D721Med (cell line): ENCODE measurements around the gene IPO8.

ENCODE experiments used
- DNase-seq: peaks from one replicate; pipeline ENCODE4 v3.0.0; 2011; ENCODE audit warnings: low spot score; ENCODE audit not compliant: insufficient read length
- FAIRE-seq: peaks from 2 replicates; lab custom pipeline; 2011; peaks lifted over from hg19 to GRCh38; lab: Jason Lieb, UNC
- TF ChIP-seq, protein P1 (sequence below): IDR thresholded peaks from 2 replicates; pipeline ENCODE4 v1.5.1; 2012; ENCODE audit warnings: mild to moderate bottlenecking, control low read depth; ENCODE audit not compliant: insufficient read depth; ENCODE audit errors: missing control alignments

Gene IPO8

DNA sequence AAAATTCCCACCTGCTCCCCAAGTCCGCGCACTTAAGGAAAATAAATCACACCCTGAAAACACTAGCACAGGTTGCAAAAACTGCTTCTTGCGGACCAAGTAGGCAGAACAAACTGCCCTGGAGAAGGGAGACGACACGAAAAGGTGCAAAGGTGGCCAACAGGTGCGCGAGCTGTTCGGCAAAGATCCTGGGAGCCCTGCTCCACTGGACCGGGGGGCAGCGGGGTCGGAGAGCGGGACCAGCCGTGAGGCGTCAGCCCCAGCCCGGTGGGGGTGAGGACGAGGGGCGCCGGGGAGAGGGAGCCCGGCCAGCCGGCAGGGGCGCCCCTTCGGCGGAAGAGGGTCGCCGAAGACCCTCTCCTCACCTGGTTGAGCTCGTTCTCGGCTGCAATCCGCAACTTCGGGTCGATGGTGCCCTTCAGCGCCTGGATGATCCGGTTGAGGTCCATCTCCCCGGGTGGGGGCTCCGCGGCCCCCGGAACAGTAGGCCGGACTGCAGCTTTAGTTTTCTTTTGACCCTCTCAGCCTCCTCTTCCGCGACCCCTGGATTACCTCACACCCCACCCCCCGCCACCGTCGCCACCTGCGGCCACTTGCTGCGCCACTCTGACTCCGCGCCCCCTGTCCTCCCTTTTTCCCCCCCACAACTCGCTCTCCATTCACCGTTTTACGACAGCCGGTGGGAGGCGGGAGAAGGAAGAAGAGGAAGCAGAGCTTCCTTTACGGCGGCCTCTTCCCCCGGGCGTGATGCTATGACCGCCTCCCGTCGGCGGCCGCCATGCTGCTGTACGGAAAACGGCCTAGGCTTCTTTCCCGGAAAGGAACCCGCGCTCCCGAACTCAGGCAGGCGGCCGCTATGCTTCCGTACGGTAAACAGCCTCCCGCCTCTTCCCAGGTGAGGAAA, at the start of gene IPO8:
TSS of gene IPO8 (minus strand) at position 671 of the 904 bp plus-strand sequence. CDS start at position 449, 222 bp downstream.
- TF ChIP-seq, protein P1, sequence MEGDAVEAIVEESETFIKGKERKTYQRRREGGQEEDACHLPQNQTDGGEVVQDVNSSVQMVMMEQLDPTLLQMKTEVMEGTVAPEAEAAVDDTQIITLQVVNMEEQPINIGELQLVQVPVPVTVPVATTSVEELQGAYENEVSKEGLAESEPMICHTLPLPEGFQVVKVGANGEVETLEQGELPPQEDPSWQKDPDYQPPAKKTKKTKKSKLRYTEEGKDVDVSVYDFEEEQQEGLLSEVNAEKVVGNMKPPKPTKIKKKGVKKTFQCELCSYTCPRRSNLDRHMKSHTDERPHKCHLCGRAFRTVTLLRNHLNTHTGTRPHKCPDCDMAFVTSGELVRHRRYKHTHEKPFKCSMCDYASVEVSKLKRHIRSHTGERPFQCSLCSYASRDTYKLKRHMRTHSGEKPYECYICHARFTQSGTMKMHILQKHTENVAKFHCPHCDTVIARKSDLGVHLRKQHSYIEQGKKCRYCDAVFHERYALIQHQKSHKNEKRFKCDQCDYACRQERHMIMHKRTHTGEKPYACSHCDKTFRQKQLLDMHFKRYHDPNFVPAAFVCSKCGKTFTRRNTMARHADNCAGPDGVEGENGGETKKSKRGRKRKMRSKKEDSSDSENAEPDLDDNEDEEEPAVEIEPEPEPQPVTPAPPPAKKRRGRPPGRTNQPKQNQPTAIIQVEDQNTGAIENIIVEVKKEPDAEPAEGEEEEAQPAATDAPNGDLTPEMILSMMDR, result peak; percentile 0
- FAIRE-seq (no peak), DNase-seq (peak; percentile 80)

DNA sequence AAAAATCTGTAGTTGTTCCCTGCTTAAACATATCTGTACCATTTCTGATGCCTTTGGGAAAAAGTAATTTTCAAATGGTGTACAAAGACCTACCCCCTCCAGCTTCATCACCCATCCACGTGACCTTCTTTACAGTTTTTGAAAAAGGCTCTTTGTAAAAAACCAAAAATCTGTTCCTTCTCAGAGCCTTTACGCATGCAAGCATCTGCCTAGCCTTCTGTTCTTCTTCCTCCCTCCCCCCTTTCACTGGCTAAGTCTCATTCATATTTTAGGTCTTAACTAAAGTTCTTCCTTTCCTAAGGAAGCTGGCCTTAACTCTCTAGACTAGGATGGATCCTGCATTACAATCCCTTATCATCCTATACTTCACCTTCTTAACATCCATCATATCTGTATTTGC, 48.7 kb upstream of the IPO8 start:
- FAIRE-seq, result no peak
- DNase-seq, result no peak
- TF ChIP-seq, protein P1, result no peak

DNA sequence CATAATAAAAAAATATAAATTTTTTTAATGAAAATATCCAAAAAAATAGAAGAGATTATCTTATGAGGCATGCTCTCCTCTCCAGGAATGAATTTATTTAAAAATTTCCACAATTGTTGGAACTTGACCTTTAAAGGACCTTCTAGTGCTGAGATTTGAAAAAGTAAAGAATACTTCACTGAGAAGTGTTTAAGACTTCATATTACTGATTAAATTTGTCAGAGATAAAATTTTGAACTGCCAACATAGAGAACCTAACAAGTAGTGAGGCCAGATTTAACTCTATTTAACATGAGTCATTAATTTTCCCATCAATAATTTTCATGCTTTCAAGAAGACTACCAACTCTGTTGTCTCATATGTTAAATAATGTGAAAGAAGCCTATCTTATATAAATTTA, 44.6 kb upstream of the IPO8 start:
- DNase-seq, result no peak
- TF ChIP-seq, protein P1, result no peak
- FAIRE-seq, result no peak

DNA sequence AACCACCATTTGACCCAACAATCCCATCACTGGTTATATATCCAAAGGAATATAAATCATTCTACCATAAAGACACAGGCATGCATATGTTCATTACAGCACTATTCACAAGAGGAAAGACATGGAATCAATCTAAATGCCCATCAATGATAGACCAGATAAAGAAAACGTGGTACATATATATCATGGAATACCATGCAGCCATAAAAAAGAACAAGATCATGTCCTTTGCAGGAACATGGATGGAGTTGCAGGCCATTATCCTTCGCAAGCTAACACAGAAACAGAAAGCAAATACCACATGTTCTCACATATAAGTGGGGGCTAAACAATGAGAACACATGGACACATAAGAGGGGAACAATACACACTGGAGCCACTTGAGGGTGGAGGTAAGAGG, 43.4 kb upstream of the IPO8 start:
- FAIRE-seq (no peak), DNase-seq (no peak)
- TF ChIP-seq, protein P1, result no peak

DNA sequence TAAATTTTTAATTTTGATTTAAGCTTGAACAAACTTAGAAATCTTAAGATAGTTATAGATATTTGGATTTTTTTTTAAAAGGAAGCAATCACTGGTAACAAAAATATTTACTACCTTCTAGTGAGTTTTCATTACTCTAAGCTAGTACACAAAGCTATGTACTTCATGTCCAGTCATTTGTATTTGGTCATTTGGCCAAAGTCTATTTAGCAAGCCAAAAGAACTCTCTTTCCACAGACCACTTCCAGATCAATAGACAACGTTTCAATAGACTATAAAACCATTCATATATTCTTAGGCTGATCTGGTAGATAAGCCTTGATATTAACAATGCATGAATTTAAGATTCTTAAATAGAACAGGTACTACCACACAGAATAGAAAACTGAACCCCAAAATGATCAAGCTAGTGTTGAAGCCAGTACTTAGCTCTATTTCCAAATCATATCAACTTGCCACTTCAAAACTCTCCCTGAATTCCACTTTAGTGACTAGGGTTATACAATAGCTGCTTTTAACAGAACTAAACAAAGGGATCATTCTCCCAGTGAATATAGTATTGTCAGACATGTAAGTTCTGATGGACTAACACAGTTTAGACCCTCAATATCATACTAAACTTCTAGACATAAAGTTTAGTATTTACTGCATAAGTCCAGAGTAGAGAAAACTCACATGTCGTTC, 37.4 kb upstream of the IPO8 start:
- DNase-seq (no peak), FAIRE-seq (no peak)
- TF ChIP-seq, protein P1, result no peak

DNA sequence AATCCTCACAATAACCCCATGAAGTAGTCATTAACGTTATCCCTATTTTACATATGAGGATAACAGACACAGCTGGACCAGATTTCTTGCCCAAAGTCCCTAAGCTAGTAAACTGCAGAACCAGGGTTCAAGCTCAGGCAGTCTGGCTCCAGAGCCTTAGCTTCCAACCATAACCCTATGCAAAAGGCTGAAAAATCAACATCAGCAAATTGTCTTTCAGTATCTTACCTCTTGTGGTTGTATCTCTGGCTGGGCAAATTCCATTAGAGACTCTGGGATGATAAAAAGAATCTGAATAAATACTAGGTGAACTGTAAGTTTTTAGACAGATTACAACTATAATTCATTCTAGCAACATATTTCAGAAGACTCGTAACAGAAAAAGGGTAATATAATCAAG, 34.3 kb upstream of the IPO8 start:
- DNase-seq (no peak), FAIRE-seq (no peak)
- TF ChIP-seq, protein P1, result no peak
